GM12801 (cell line): Measurements from ENCODE around the gene MOB3A.

Source experiments
- CTCF ChIP-seq: IDR thresholded peaks from one replicate; pipeline ENCODE4 v1.5.1; 2011; ENCODE audit warnings: control low read depth; ENCODE audit not compliant: insufficient read length; ENCODE audit errors: extremely low read depth

The MOB3A gene

DNA sequence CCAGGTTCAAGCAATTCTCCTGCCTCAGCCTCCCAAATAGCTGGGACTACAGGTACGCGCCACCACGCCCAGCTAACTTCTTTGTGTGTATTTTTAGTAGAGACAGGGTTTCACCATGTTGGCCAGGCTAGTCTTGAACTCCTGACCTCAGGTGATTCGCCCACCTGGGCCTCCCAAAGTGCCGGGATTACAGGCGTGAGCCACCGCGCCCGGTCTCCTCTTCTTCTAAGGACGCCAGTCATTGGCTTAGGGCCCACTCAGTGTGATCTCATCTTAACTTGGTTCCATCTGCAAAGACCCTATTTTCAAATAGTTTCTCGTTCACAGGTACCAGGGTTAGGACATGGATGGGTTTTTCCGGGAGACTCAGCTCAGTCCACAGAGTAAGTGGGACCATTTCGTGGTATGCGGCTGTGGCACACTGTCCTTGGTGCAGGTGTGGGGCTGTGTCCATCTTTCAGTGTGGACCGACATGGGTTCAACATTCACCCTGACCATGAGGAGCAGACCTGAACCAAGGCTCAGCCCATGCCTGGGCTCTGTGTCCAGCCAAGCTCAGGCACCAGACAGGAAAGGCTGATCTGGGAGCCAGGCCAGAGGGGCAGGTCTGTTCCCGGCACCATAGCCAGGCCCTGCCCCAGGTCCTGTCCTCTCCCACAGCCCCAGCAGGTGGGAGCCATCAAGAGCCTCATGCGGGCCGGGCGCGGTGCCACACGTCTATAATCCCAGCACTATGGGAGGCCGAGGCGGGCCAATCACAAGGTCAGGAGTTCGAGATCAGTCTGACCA, 42.3 kb downstream of the MOB3A start:
- no peak for TF ChIP-seq CTCF

GRCh38 chr19:2051773-2052704, 44.1 kb downstream of the MOB3A start:
- no peak for TF ChIP-seq CTCF

DNA sequence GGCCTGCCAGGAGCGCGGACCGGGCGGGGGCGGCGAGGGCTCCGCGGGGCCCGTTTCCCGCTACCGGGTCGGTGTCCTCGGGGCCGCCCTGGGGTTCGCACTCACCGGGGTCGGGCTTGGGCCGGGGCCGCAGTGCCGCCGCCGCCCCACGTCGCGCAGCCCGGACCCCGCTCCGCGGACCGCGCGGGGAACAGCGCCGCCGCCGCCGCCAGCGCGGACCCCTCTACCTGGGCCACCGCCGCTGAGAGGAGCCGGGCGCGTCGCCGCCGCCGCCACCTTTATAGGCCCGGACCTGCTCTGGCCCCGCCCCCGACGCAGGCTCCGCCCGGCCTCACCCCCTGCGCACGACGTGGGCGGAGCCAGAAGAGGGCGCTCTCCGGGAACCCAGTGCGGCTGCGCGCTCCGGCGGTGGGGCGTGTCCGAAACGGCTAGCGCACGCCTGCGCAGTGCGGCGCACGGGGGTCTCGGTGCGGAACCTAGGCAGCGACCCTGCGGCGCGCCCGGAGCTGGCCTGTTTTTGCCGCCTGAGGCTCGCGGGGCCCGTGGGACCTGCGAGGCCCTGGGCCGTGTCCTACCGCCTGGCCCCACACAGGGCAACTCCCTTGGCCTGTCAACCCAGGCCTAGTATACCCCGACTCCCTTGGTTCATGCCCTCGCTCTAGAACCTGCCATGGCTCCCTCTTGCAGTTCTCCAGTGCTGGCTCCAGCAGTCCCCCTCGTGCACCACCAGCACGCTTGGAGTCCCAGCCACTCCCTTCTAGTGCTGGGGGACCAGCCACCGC, 44.9 kb downstream of the MOB3A start, which contains the start of gene MKNK2:
TSS of gene MKNK2 (minus strand) at position 254 of the 782 bp plus-strand sequence. CDS start 393 bp downstream, outside the sequence.
- TF ChIP-seq CTCF = no peak

- TF ChIP-seq CTCF = no peak
These were observed 45.7 kb downstream of the MOB3A start for GRCh38 chr19:2050349-2050990.

GRCh38 chr19:2049741-2050348, 46.3 kb downstream of the MOB3A start:
- no peak for TF ChIP-seq CTCF

DNA sequence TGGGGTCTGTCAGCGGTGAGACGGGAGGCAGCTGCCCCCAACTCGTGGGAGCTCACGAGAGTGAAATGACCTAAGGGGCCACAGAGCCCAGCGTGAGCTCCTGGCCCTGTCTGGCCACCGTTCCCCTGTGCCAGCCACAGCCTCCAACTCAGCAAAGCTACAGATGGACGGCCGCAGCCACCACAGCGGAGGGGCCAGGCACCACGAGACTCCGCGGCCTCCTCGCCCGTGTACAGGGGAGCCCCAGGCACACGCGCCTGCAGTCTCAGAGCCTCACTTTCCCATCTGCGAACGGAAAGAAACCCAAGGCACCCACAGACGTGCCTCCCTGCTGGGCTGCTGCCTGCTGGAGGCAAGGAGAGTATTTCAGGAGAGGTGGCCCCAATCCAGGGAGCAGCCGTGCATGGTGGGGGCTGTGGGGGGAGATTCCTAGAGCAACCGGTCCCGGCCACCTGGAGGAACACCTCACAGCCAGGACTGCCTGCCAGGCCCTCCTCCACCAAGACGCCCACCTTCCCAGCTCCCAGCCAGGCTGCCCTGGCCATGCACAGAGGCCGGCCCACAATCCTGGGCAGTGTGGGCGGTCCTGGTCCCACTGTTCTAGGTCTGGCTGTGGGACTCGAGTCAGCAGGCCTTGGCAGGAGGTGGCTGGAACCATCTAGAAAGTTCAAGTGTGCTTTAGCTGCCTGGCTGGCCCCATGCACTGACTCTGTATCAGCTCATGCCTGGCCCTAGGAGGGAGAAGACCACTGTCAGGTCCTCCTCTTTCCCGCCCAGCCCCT, 47.0 kb downstream of the MOB3A start:
- TF ChIP-seq CTCF = no peak
